Stimulated activated CD4-positive, alpha-beta T cell treated with anti-CD3 and anti-CD28 coated beads, Interleukin-15, amount 100 ng/mL, for 48 hours (primary cell): ENCODE data around the gene THAP5.
"Not testable (repeated sequence)": the region's sequence is repeated elsewhere in the genome, so short reads cannot be mapped to it uniquely, and the experiment has no call there.

Source experiments
- DNase-seq, 2 donors: peaks; one replicate each; pipeline ENCODE4 v3.0.0-alpha.2; 2020; ENCODE audit warnings: low read depth in 2 of 2

Gene THAP5

DNA sequence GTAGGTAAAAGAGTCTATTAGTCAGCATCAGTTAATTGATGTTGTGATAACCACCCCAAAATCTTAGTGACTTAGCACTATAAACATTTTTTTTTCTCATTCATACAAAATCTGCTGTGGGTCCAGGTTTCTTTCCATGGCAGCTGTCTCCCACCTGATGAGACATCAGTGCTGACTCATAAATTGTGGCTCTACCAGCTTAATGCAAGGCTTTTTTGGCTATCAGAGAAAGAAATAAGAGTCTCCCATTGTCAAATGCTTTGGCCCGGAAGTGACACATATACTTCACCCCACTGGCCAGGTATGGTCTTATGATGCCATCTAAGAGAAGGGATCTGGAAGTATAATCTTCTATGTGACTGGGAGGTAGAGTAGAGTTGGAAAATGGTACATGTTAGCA is 14.7 kb upstream of the THAP5 start:
- no peak for DNase-seq

DNA sequence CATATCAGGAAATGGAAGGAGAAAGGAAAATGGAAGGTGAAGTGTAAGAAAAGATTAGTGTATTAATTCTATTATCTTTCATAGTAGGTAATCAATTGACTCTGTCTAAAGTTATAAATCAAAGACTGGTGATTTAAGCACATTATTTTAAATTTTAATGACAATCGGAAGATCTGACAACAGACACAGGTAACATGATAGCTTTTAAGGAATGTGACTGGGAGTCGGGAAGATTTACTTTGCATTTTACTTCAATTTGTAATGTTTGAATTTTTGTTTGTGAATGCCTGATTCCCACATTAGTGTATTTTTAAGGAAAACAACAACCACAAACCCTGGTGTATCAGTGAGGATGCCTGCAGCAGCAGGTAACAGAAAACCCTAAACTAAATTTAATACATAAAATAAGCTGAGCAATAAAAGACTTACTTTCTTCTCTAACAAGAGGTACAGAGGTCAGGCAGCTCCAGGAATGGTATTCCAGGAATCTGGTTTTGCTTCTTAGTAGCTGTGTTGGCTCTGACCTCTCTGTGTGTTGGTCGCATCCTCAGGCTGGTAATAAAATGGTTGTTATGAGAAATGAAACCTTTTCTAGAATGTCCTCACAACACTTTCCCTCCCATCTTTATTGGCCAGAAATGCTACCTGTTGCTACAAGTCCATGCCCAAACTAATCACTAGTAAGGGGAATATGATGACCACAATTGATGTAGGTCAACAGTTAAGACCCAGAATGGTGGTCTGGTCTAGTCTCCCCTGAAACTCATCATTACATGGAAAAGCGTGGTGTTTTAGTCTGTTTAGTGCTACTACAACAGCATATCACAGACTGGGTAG is 12.4 kb upstream of the THAP5 start:
- DNase-seq: no peak

DNA sequence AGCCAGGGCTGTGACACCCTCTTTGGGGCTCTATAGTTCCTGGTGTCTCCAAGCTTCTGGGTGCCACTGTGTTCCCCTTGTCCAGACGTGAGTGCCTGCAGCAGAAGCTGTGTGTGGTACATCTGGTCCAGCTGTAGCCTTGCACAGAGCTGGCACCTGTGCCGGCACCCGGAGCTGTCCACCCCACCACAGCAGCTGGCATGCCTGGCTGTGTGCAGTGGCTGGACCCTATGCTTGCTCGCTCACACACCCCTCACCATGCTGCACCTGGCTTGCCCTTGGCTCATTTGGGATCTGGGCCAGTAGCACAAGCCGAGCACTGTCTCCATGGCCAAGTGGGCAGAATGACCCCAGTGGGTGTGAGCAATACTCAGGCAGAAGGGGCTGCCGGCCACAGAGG is 10.8 kb upstream of the THAP5 start:
- no peak for DNase-seq

DNA sequence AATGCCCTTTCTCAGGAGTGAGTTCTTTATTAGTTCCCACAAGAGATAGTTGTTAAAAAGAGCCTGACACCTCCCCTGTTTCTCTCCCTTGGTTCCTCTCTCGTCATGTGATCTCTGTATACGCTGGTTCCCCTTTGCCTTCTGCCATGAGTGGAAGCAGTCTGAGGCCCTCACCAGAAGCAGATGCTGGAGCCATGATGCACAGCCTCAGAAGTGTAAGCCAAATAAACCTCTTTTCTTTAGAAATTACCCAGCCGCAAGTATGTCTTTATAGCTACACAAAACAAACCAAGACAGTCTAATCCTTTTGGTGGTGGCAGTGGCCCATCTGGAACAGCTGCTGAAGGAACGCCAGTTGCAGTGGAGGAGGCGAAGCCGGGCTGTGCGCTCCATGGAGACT is 9.4 kb upstream of the THAP5 start:
- no peak for DNase-seq

DNA sequence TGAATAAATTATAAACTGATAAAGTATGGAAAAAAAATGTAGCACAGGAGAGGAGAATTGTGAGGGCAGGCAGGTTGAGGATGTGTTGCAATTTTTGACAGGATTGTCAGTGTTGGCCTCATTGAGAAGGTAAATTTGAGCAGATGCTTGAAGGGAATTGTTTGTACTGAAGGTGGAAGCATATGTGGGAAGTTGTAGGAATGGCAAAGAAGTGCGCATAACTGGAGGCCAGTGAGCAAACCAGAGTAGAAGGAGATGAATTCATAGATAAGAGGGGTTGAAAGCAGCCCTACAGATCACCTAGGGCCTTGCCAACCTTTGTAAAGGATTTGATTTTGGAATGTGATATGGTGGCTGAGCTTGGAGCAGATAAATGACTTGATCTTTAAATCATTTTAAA is 6.6 kb upstream of the THAP5 start:
- no peak for DNase-seq

DNA sequence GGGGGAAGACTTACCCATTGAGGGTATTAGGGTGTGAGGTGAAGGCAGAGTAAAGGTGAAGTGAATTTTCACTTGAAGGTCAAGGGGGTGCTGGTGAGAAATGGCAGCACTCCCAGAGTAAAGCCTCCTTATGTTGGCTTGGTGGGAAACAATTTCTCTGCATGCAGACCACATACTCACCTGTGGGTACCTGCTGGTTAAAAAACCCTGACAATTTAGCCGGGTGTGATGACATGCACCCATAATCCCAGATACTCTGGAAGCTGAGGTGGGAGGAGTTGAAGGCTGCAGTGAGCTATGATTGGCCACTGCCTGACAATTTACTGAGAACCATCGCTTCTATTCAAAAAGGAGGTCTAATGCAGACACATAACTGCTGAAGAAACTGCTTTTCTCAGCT is 5.7 kb upstream of the THAP5 start:
- no peak for DNase-seq

DNA sequence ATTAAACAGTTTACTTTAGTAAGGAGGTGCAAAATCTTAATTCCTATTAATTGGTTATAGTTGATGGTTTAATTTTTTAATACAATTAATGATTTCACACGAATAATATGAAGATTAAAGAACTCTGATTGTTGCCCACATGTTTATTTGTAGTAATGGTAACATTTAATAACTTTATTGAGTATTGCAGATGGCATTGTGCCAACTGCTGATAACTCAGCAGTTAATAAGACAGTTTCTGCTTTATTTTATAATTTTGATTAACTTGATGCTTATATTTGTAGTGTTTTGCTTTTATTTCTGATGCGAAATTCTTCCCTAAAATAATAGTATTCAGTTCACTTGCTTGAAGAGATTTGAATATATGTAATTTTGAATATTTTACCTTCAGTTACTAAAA is 3.0 kb upstream of the THAP5 start:
- no peak for DNase-seq

DNA sequence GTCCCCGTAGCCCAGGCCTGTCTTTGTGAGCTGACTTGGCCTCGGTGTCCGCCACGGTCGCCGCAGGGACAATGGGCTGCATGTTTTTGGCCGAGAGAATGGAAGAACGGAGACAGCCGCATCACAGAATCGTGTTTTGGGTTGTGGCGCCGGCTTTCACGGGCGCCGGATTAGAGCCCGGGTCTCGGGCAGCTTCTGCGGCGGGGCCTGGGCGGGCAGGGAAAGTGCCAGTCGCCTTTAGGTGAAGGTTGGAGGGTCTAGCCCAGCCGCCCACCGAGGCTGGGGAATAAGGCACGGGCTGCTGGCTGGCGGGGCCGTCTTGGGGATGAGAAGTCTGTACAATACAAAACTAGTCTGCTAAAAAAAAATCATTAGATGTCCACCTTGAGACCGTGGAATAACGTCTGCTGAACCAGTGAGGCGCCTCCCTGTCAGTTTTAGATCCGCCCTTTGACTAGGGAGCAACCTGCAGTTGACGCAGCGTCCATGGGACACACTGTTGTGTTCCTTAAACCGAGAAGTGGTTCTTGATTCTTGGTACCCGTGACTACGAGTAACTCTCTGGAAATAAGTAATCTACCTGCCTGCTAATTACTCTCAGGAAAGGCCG is 745 bp upstream of the THAP5 start:
- peak; percentile 19 to 25 for DNase-seq

DNA sequence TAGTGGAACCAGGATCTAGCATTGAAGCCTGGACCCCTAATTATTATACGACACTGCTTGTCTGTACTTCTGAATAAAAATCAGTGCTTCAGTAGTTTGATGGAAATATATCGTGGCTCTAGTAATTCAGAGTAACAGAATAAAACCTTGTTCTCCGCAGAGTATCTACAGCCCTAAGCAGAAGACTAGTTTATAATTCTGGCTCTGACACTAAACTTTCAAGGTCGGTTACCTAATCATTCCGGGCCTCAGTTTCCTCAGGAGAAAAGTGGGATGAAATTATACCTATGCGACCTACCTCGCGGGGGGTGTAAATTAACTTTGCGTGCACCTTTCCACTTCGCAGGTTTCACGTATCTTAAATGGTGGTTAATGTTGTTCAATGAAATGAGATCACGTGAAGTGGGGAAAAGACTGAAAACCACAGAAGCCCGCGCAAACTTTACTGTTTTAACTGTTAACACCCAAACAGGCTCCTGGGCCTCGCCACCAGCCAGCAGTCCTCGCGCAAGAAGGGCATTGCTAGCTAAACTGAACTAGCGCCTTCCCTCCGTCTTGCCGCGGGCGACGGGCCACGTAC is 615 bp downstream of the THAP5 start:
- no peak for DNase-seq

DNA sequence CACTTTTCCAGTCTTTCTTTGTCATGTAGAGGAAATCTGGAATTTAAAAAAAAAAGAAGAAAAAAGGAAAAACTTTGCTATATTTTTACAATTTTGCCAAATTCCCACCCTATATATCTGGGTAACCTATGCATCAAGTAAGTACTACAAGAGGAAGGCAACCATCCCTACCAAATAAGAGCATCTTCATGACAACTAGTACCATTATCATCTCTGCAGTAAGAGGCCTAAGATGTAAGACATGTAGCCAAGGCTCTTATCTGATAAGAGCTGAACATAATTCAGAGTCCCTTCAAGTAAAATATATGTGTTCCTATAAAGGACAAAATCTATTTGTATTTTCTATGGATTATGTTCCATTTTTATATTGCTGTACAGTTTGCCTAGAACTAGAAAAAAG is 3.5 kb downstream of the THAP5 start:
- no peak for DNase-seq

DNA sequence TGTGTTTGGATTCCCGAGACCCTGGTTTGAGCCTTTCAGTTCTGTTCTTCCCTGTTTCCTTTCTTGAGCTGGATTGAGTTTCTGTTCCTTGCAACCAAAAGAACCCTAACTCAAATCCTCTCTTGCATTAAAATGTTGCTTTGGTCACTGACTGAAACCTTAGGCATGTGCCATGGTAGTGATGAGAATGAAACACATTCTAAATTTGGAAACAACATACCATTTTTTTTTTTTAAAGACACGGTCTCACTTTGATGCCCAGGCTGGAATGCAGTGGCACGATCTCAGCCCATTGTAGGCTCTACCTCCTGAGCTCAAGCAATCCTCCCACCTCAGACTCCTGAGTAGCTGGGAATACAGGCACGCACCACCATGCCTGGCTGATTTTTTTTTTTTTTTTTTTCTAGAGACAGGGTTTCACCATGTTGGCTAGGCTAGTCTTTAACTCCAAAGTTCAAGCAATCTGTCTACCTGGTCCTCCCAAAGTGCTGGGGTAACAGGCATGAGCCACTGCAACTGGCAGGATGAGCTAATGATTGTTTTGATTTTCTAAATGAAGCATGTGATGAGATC is 8.4 kb downstream of the THAP5 start:
- no peak for DNase-seq

DNA sequence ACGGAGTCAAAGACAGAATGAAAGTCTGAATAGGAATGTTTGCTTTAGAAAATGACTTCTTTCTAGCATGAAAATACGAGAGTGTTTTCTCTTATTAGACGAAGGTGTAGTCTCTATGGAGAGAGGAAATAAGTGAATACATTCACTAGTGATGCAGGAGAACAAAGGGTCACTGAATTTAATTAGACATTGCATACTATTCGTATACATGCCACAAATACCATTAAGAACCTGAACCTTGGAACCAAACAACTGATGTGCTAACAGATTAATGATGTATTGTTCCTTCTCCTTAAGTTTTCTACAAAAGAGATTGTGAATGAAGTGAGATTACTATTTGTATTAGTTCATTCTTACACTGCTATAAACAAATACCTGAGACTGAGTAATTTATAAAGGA is 10.3 kb downstream of the THAP5 start:
- no peak for DNase-seq

DNA sequence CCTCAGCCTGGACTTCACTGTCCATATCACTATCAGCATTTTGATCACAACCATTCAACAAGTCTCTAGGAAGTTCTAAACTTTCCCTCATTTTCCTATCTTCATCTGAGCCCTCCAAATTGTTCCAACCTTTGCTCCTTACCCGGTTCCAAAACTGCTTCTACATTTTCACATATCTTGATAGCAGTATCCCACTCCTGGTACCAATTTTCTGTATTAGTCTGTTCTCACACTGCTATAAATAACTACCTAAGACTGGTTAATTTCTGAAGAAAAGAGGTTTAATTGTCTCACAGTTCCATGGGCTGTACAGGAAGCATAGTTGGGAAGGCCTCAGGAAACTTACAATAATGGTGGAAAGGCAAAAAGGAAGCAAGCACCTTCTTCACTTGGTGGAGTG is 11.9 kb downstream of the THAP5 start:
- no peak for DNase-seq

DNA sequence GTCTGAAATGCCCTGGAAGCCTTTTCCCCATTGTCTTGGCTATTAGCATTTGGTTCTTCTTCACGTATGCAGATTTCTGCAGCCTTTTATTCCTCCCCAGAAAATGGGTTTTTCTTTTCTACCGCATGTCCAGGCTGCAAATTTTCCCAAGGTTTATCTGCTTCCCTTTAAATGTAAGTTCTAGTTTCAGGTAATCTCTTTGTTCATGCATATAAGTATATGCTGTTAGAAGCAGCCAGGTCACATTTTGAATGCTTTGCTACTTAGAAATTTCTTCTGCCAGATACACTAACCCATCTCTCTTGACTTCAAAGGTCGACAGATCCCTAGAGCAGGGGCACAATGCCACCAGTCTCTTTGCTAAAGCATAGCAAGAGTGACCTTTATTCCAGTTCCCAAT is 12.3 kb downstream of the THAP5 start:
- no peak for DNase-seq

DNA sequence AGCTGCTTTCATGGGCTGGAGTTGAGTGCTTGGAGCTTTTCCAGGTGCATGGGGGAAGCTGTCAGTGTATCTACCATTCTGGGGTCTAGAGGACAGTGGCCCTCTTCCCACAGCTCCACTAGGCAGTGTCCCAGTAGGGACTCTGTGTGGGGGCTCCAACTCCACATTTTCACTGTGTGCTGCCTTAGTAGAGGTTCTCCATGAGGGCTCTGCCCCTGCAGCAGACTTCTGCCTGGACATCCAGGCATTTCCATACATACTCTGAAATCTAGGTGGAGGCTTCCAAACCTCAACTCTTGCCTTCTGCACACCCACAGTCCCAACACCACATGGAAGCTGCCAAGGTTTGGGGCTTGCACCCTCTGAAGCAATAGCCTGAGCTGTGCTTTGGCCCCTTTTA is 12.8 kb downstream of the THAP5 start:
- DNase-seq: not testable (repeated sequence)

DNA sequence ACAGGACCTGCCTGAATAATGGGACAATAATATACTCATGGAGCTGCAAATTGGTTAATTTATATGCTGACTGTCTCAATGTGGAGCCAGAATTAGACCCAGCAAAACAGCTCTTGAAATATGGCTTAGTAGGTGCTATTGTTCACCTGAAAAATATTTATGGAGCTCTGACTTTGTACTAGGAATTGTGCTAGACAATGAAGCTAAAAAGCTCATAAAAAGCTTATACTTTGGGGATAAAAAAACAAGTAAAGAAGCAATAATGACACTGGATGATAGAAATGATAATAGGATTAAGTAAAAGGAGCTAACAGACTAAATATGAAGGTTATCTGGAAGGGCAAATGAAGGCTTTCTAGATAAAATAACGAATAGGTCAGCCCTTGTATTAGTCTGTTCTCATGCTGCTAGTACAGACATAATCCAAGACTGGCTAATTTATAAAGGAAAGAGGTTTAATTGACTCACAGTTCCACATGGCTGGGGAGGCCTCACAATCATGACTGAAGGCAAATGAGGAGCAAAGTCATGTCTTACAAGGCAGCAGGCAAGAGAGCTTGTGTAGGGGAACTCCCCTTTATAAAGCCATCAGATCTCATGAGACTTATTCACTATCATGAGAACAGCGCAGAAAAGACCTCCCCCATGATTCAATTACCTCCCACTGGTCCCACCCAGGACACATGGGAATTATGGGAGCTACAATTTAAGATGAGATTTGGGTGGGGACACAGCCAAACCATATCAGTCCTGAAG is 21.2 kb downstream of the THAP5 start:
- not testable (repeated sequence) for DNase-seq

DNA sequence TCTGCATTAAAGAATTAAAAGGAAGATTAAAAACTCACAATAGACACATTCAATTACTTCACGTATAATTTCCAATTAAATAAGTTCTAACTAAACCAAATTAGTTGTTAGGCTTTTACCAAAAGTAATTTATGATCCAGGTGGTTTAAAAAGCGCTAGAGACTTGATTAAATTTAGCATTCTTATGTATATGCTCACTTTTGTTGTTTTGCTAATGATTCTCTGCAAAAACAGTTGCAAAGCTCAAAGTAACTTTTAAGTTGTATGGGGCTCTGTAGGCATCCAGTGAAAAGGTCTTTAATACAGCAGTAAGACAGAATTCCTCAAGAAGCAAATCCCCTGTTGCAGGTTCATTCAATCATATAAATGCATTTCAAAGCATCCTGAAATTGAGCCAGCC is 28.0 kb downstream of the THAP5 start:
- DNase-seq: no peak

DNA sequence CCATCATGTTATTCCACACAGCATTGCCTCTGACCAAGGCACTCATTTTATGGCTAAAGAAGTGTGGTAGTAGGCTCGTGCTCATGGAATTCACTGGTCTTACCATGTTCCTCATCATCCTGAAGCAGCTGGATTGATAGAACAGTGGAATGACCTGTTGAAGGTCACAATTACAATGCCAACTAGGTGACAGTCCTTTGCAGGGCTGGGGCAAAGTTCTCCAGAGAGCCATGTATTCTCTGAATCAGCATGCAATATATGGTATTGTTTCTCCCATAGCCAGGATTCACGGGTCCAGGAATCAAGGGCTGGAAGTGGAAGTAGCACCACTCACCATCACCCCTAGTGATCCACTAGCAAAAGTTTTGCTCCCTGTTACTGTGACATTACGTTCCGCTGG is 30.8 kb downstream of the THAP5 start:
- not testable (repeated sequence) for DNase-seq

DNA sequence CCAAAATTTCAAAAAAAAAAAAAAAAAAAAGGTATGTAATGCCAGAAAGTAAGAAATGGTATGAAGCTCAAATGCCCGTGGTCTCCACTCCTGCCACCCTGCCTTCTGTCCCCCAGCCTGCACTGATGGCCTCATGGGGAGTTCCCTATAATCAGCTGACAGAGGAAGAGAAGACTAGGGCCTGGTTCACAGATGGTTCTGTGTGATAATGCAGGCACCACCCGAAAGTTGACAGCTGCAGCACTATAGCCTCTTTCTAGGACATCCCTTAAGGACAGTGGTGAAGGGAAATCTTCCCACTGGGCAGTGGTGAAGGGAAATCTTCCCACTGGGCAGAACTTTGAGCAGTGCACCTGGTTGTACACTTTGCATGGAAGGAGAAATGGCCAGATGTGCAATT is 31.3 kb downstream of the THAP5 start:
- not testable (repeated sequence) for DNase-seq

DNA sequence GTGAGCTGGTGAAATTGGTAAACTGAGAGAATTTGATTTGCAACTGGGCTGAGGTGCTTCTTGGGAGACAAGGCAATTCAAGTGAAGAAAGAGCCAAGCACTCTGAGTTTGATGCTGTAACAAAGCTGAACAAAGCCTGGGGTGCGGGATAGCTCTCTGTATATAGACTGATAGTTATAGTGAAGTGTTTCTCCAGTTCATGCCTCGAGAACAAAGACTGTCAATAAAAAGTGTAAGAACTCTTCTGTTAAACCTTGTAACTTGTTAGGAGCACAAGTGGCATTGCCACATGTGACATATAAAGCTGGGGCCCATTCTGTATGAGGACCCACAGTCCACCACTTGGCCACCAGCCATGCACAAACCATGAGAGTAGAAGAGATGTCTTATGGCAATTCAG is 32.3 kb downstream of the THAP5 start:
- DNase-seq: no peak

DNA sequence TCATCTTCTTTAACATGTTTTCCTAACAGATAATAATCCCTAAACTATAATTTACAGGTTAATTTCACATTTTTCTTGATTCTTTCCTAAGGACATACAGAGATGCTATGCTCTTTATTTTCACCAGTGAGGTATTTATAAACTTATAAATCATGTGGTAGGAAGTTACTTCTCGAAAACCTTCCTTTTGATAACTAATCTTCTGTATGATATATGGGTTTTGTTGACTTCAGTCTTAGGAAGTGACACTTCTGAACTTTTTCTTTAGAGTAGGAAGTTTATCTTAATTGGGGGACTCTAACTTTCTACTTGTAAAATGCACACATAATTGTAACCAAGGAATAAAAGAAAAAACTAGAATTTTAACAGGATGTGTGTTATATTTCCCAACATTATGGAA is 33.8 kb downstream of the THAP5 start:
- DNase-seq: no peak

DNA sequence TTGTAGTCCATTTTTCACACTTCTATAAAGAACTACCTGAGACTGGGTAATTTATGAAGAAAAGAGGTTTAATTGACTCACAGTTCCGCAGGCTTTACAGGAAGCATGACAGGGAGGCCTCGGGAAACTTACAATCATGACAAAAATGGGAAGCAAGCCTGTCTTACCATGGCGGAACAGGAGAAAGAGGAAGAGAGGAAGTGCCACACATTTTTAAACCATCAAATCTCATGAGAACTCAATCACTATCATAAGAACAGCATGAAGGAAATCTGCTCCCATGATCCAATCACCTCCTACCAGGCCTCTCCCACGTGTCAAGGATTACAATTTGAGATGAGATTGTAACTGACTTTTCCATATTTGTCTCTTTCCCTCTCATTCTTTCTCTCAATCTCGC is 34.2 kb downstream of the THAP5 start:
- DNase-seq: no peak
